Tibial nerve (tissue), 3 donors: ENCODE results near the gene GALNT10.

Experiments used
- POLR2A ChIP-seq, 2 donors: fragments of 450-650 bp; IDR thresholded peaks; one replicate each; pipeline ENCODE4 v1.6.1; 2017; ENCODE audit warnings: antibody characterized with exemption in 2 of 2, mild to moderate bottlenecking in 2 of 2, moderate library complexity in 2 of 2
- TF ChIP-seq, protein P1 (sequence below), 5 experiments: fragments of 200-600 bp in 3 of 5; fragments of 450-650 bp in 2 of 5; sonication (generic) in 3 of 5; IDR thresholded peaks; one replicate each; pipeline ENCODE4 v1.5.1; 2016 to 2019; ENCODE audit warnings: antibody characterized with exemption in 5 of 5, mild to moderate bottlenecking in 3 of 5, moderate library complexity in 2 of 5

DNA sequence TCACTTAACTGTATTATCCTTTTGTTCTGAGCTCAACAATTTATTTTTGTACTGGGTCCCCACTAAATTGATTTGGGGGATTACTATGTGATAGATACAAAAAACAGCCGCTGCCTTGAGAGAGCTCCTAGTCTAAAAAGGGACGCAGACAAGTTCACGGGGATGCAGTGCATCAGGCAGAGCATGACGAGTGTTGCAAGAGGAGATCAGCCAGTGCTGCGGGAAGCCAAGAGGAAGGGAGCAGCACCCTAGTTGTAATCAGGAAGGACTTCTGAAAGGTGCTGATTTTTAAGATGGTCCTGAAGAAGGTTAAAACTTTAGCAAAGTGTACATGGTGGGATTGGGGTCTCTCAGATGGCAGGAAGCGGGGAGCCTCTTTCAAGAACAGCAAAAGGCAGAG lies 15.8 kb downstream of the GALNT10 start:
- TF ChIP-seq, protein P1, sequence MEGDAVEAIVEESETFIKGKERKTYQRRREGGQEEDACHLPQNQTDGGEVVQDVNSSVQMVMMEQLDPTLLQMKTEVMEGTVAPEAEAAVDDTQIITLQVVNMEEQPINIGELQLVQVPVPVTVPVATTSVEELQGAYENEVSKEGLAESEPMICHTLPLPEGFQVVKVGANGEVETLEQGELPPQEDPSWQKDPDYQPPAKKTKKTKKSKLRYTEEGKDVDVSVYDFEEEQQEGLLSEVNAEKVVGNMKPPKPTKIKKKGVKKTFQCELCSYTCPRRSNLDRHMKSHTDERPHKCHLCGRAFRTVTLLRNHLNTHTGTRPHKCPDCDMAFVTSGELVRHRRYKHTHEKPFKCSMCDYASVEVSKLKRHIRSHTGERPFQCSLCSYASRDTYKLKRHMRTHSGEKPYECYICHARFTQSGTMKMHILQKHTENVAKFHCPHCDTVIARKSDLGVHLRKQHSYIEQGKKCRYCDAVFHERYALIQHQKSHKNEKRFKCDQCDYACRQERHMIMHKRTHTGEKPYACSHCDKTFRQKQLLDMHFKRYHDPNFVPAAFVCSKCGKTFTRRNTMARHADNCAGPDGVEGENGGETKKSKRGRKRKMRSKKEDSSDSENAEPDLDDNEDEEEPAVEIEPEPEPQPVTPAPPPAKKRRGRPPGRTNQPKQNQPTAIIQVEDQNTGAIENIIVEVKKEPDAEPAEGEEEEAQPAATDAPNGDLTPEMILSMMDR (IDR thresholded peaks at IDR 0.05): no peak
- TF ChIP-seq POLR2A (IDR thresholded peaks at IDR 0.05): no peak
